Spleen (tissue), 11 donors: ENCODE results near the gene PARP9. TPM values are rescaled to one million over a fixed set of nuclear protein-coding genes. Genes with fewer than 3 reads are reported as not detected.

Experiments used
- DNase-seq: peaks from one replicate; pipeline ENCODE4 v3.0.0-alpha.2; 2020
- H3K27ac ChIP-seq, 8 donors: fragments of 200-600 bp; sonication (generic) in 7 of 8; 1 replicate in 4 of 8; 2 replicates in 4 of 8; pipeline versions ENCODE4 v1.5.0 to v1.8.0; 2016 to 2021; ENCODE audit warnings: inconsistent platforms in 4 of 8, mild to moderate bottlenecking in 4 of 8, moderate library complexity in 1 of 8
- H3K27me3 ChIP-seq, 7 donors: fragments of 200-600 bp; sonication (generic) in 6 of 7; replicated peaks in 1 of 7; 1 replicate in 4 of 7; 2 replicates in 3 of 7; pipeline versions ENCODE4 v1.5.0 to v1.8.0; 2016 to 2021; ENCODE audit warnings: inconsistent platforms in 3 of 7, mild to moderate bottlenecking in 1 of 7
- H3K36me3 ChIP-seq, 6 donors: fragments of 200-600 bp; sonication (generic) in 5 of 6; 1 replicate in 4 of 6; 2 replicates in 2 of 6; pipeline versions ENCODE4 v1.5.0 to v1.8.0; 2016 to 2021; ENCODE audit warnings: inconsistent platforms in 2 of 6
- H3K4me1 ChIP-seq, 6 donors: fragments of 200-600 bp; sonication (generic) in 5 of 6; 1 replicate in 3 of 6; 2 replicates in 3 of 6; pipeline versions ENCODE4 v1.5.0 to v1.8.0; 2016 to 2021; ENCODE audit warnings: inconsistent platforms in 3 of 6
- H3K4me3 ChIP-seq, 8 donors: fragments of 200-600 bp; sonication (generic) in 7 of 8; 1 replicate in 4 of 8; 2 replicates in 4 of 8; pipeline versions ENCODE4 v1.5.0 to v1.8.0; 2016 to 2021; ENCODE audit warnings: inconsistent platforms in 4 of 8, mild to moderate bottlenecking in 4 of 8, moderate library complexity in 2 of 8
- H3K9me3 ChIP-seq, 8 donors: fragments of 200-600 bp; sonication (generic) in 7 of 8; 1 replicate in 4 of 8; 2 replicates in 4 of 8; pipeline versions ENCODE4 v1.5.0 to v1.8.0; 2016 to 2021; ENCODE audit warnings: inconsistent platforms in 4 of 8
- CTCF ChIP-seq, 11 experiments: fragments of 200-600 bp in 7 of 11; fragments of 450-650 bp in 4 of 11; sonication (generic) in 4 of 11; IDR thresholded peaks in 8 of 11; conservative IDR thresholded peaks in 3 of 11; 1 replicate in 7 of 11; 2 replicates in 4 of 11; pipeline versions ENCODE4 v1.4.0 to v1.8.0; 2016 to 2021; ENCODE audit warnings: antibody characterized with exemption in 11 of 11, inconsistent platforms in 4 of 11, mild to moderate bottlenecking in 1 of 11
- POLR2A ChIP-seq, 3 donors: fragments of 450-650 bp; IDR thresholded peaks; one replicate each; pipeline ENCODE4 v1.5.1; 2017; ENCODE audit warnings: antibody characterized with exemption in 3 of 3, mild to moderate bottlenecking in 1 of 3
- POLR2AphosphoS5 ChIP-seq, 3 donors: sonication (generic); formaldehyde crosslinking; IDR thresholded peaks; one replicate each; pipeline ENCODE4 v1.5.1; 2017; ENCODE audit warnings: antibody characterized with exemption in 3 of 3
- WGBS, 5 donors: extraction: QIAGEN DNeasy Blood & Tissue Kit in 3 of 5; methylation state at CpG; one replicate each; pipeline versions ENCODE4 v1.1.5 to v1.1.7; 2013 to 2018; 5-methylcytosine and 5-hydroxymethylcytosine counted together
- intact Hi-C: fragments of 100-400 bp; cut with DNase I; formaldehyde crosslinking; loops from one replicate; pipeline ENCODE4 v1.15.0; 2023; ENCODE audit warnings: low total_unique reads
- polyA plus RNA-seq, 3 donors: library from polyadenylated mRNA; stranded (reverse); fragments of 200-250 nt; gene quantifications; one replicate each; pipeline ENCODE4 v1.2.1, GENCODE V29; 2013
- small RNA-seq, 4 donors: library from RNA; depleted of rRNA; stranded (forward); fragments of <200 nt; gene quantifications; one replicate each; pipeline ENCODE3, GENCODE V24; 2016
- total RNA-seq, 7 donors: library from RNA; depleted of rRNA in 3 of 7; stranded (reverse); fragments of >200 nt in 3 of 7; fragmentation: NEBNext Ultra II Directional in 4 of 7; extraction: Animal tissue kit (Norgen Biotek cat#: 25700) in 4 of 7; gene quantifications; one replicate each; pipeline versions ENCODE4 v1.1.0 to v1.2.1, GENCODE V29; 2016 to 2021
- donor health status: healthy with polysubstance abuse.
- donor health status: DM: no; HTN: no; CAD: no; lungs with moderate emphysema.
- donor health status: DM: no; HTN: no; CAD: no.
- donor health status: Bipolar disorder and iron deficiency.
- donor health status: healthy.
- donor health status: DM: no; HTN: no; CAD: no.
- donor health status: DM: yes; HTN: yes; CAD: no.

The PARP9 gene
- total and polyA plus RNA-seq, 10 donors = 24.0 to 72.6 (median 61.8) TPM

- Histone ChIP-seq H3K4me1 (peaks cover 0 to 8% (median 3%) of the 10 kb centered on the region in 6 donors), H3K27me3 (no peaks in the 10 kb centered on the region), H3K9me3 (no peaks in the 10 kb centered on the region), H3K4me3 (no peak overlapping the region), H3K36me3 (peaks cover 0 to 52% (median 3%) of the 10 kb centered on the region in 6 donors), H3K27ac (no peak overlapping the region)
- intact Hi-C loops = no loop called here
- TF ChIP-seq POLR2A (IDR thresholded peaks at IDR 0.05) (no peak), CTCF (IDR thresholded peaks at IDR 0.05 in 8 of 11, conservative IDR thresholded peaks at IDR 0.05 in 3 of 11) (no peak), POLR2AphosphoS5 (IDR thresholded peaks at IDR 0.05) (no peak)
- DNase-seq = no peak
- 72 to 82% (median 80%) methylated on average over 7 of the region's 7 CpGs for WGBS, 5 donors
These were observed 75.7 kb downstream of the PARP9 start for GRCh38 chr3:122488262-122488973.

- Histone ChIP-seq H3K4me1 (peaks cover 0 to 19% (median 15%) of the 10 kb centered on the region in 6 donors), H3K36me3 (peaks cover 0 to 26% (median 0%) of the 10 kb centered on the region in 6 donors), H3K27me3 (no peaks in the 10 kb centered on the region), H3K27ac (no peak overlapping the region), H3K9me3 (no peaks in the 10 kb centered on the region), H3K4me3 (no peak overlapping the region)
- TF ChIP-seq POLR2A (IDR thresholded peaks at IDR 0.05) (no peak), POLR2AphosphoS5 (IDR thresholded peaks at IDR 0.05) (no peak), CTCF (IDR thresholded peaks at IDR 0.05 in 8 of 11, conservative IDR thresholded peaks at IDR 0.05 in 3 of 11) (no peak)
- no peak for DNase-seq
- intact Hi-C loops = no loop called here
- WGBS, 5 donors = 79 to 98% (median 92%) methylated on average over 5 of the region's 5 CpGs
These were observed 79.1 kb downstream of the PARP9 start for GRCh38 chr3:122484985-122485384.

- H3K4me3 ChIP-seq = no peak overlapping the region
- H3K27me3 ChIP-seq = no peaks in the 10 kb centered on the region
- intact Hi-C loops = no loop called here
- no peak for TF ChIP-seq POLR2A (IDR thresholded peaks at IDR 0.05)
- no peak for TF ChIP-seq POLR2AphosphoS5 (IDR thresholded peaks at IDR 0.05)
- no peak for TF ChIP-seq CTCF (IDR thresholded peaks at IDR 0.05 in 8 of 11, conservative IDR thresholded peaks at IDR 0.05 in 3 of 11)
- no peak for DNase-seq
- H3K27ac ChIP-seq = no peak overlapping the region
- WGBS, 5 donors = 82 to 91% (median 87%) methylated on average over 3 of the region's 3 CpGs
- no peaks in the 10 kb centered on the region for H3K9me3 ChIP-seq
- H3K4me1 ChIP-seq = peaks cover 0 to 20% (median 15%) of the 10 kb centered on the region in 6 donors
- H3K36me3 ChIP-seq = peaks cover 0 to 8% (median 0%) of the 10 kb centered on the region in 6 donors
These were observed 82.7 kb downstream of the PARP9 start for GRCh38 chr3:122481390-122481789.

Small RNA genes lying within 50 kb of the gene (small RNA-seq; reads per million reads assigned to genes)
- 0 reads per million in 4 donors for gene AC096861.1

Other genes starting within 250 kb of the PARP9 start
- gene CSTA, start 239.1 kb downstream of the PARP9 start, total RNA-seq = 10 to 100 TPM in 4 of 7 donors, 1 to 10 TPM in 3; 6.4 to 21.1 (median 11.4) TPM
- gene CSTA, start 239.1 kb downstream of the PARP9 start, polyA plus RNA-seq = 10 to 100 TPM; 20.1 to 46.1 (median 41.9) TPM
- gene MIX23, start 181.1 kb downstream of the PARP9 start, total RNA-seq = 10 to 100 TPM; 18.4 to 24.9 (median 19.6) TPM
- gene MIX23, start 181.1 kb downstream of the PARP9 start, polyA plus RNA-seq = 10 to 100 TPM; 28.0 to 32.9 (median 28.2) TPM
- gene FAM162A, start 180.1 kb downstream of the PARP9 start, total RNA-seq = 10 to 100 TPM in 6 of 7 donors, 1 to 10 TPM in 1; 9.3 to 36.9 (median 19.8) TPM
- gene FAM162A, start 180.1 kb downstream of the PARP9 start, polyA plus RNA-seq = 10 to 100 TPM; 38.7 to 57.1 (median 50.4) TPM
- 10 to 100 TPM in 1 of 7 donors, 1 to 10 TPM in 6; 4.7 to 12.3 (median 7.7) TPM for gene WDR5B, start 148.2 kb downstream of the PARP9 start, total RNA-seq
- gene WDR5B, start 148.2 kb downstream of the PARP9 start, polyA plus RNA-seq = 1 to 10 TPM; 5.8 to 7.3 (median 6.4) TPM
- gene KPNA1, start 49.4 kb downstream of the PARP9 start, total RNA-seq = 10 to 100 TPM; 39.3 to 74.4 (median 61.0) TPM
- gene KPNA1, start 49.4 kb downstream of the PARP9 start, polyA plus RNA-seq = 10 to 100 TPM in 1 of 3 donors, 1 to 10 TPM in 2; 8.5 to 10.4 (median 9.2) TPM
- gene DTX3L, start within 50 bp of the PARP9 start, total RNA-seq = 10 to 100 TPM; 47.1 to 68.4 (median 67.4) TPM
- gene DTX3L, start within 50 bp of the PARP9 start, polyA plus RNA-seq = 10 to 100 TPM; 11.0 to 24.8 (median 11.5) TPM
- 100 to 1,000 TPM in 1 of 7 donors, 10 to 100 TPM in 6; 59.3 to 114 (median 74.7) TPM for gene PARP15, start 13.3 kb upstream of the PARP9 start, total RNA-seq
- gene PARP15, start 13.3 kb upstream of the PARP9 start, polyA plus RNA-seq = 100 to 1,000 TPM in 1 of 3 donors, 10 to 100 TPM in 2; 63.3 to 128 (median 66.5) TPM
- 100 to 1,000 TPM; 123 to 187 (median 176) TPM for gene PARP14, start 116.5 kb upstream of the PARP9 start, total RNA-seq
- gene PARP14, start 116.5 kb upstream of the PARP9 start, polyA plus RNA-seq = 10 to 100 TPM; 17.4 to 43.5 (median 36.7) TPM
- 10 to 100 TPM; 17.8 to 42.9 (median 23.8) TPM for gene HSPBAP1, start 229.5 kb upstream of the PARP9 start, total RNA-seq
- 10 to 100 TPM; 16.9 to 26.3 (median 17.0) TPM for gene HSPBAP1, start 229.5 kb upstream of the PARP9 start, polyA plus RNA-seq
- gene SLC49A4, start 230.8 kb upstream of the PARP9 start, total RNA-seq = 10 to 100 TPM; 10.2 to 31.8 (median 16.7) TPM
- 1 to 10 TPM; 1.3 to 1.5 (median 1.4) TPM for gene SLC49A4, start 230.8 kb upstream of the PARP9 start, polyA plus RNA-seq